Stimulated activated naive CD8-positive, alpha-beta T cell treated with anti-CD3 and anti-CD28 coated beads, Interleukin-15, Interleukin-2, amounts not matched to agents 100 ng/mL and 50 ng/mL, for 24 hours (primary cell): ENCODE results near the gene MPST.

Experiments used
- H3K27ac Mint-ChIP-seq: one replicate; pipeline ENCODE4 v1.8.0; 2021; ENCODE audit warnings: mild to moderate bottlenecking, mixed read lengths
- H3K27me3 Mint-ChIP-seq: one replicate; pipeline ENCODE4 v1.8.0; 2021; ENCODE audit warnings: mixed read lengths
- H3K36me3 Mint-ChIP-seq: one replicate; pipeline ENCODE4 v1.8.0; 2021; ENCODE audit warnings: low read depth, mixed read lengths
- H3K4me1 Mint-ChIP-seq: one replicate; pipeline ENCODE4 v1.8.0; 2021; ENCODE audit warnings: low read depth, mixed read lengths
- H3K4me3 Mint-ChIP-seq: one replicate; pipeline ENCODE4 v1.8.0; 2021; ENCODE audit warnings: mild to moderate bottlenecking, mixed read lengths
- H3K9me3 Mint-ChIP-seq: one replicate; pipeline ENCODE4 v1.8.0; 2021; ENCODE audit warnings: mixed read lengths

The MPST gene

DNA sequence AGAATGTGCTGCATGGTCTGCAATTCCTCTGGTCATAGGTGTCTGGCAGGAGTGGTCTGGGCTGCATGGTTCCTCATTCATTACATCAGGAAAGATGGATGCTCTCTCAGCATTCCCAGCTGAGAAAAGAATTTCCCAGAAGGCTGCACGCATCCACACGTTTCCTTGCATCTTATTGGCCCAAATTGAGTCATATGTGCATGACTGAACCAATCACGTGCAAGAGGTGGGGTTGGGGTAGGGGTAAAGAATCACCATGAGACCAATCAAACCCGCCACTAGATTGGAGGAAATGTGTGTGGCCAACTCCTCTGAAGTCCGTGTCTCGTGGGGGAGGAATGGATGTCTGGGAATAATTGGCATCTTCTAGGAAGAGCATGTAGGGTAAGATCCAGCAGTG is 29.1 kb upstream of the MPST start:
- Mint-ChIP-seq H3K27me3 (peaks cover 25% of the 10 kb centered on the region), H3K27ac (no peak overlapping the region), H3K36me3 (peaks cover 4% of the 10 kb centered on the region)

DNA sequence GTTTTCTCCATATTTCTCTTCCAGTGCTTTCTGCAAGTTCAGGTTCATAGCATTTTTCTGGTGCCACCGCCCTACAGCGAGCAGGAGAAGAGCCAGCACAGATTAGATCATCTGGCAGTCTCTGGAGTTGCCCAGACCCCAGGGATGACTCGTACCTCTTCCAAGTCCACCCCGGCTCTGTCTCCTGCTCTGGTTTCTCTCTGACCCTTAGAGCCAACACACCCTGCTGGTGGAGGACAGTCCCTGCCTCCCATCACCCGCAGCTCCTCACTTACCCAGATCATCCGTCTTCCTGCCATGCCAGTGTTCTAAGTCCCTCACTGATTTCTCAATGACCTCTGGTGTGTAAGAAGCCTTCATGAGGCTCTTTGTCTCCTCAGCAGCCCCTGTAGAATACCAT is 28.3 kb upstream of the MPST start:
- Mint-ChIP-seq H3K4me1 (no peaks in the 10 kb centered on the region), H3K4me3 (no peak overlapping the region), H3K9me3 (peaks cover 9% of the 10 kb centered on the region), H3K36me3 (peaks cover under 1% of the 10 kb centered on the region), H3K27ac (no peak overlapping the region), H3K27me3 (peaks cover 26% of the 10 kb centered on the region)

More for the DNA sequence above, 29.1 kb upstream of the MPST start:
- peaks cover 15% of the 10 kb centered on the region for H3K9me3 Mint-ChIP-seq
- H3K4me1 Mint-ChIP-seq: no peaks in the 10 kb centered on the region
- H3K4me3 Mint-ChIP-seq: no peak overlapping the region

DNA sequence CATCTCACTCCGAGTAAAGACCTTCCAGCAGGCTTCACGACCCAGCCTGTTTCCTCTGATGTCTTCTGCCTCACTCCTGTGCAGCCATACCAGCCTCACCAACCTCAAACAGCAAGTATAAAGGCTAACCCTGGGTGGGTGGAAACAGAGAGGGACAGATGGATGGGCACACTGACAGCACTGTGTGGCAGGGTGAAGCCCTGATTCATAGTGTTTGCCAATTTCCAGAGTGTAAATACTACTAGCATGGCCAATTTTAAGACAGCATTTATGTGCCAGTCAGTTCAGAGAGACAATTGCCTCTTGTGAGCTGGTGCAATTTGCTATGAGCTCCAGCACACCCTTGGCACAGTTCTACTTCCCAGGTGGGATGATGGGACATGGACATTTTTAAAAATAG is 21.8 kb upstream of the MPST start:
- Mint-ChIP-seq H3K4me1 (no peaks in the 10 kb centered on the region), H3K27me3 (peaks cover 17% of the 10 kb centered on the region), H3K4me3 (no peak overlapping the region), H3K27ac (no peak overlapping the region), H3K36me3 (no peaks in the 10 kb centered on the region), H3K9me3 (no peaks in the 10 kb centered on the region)

DNA sequence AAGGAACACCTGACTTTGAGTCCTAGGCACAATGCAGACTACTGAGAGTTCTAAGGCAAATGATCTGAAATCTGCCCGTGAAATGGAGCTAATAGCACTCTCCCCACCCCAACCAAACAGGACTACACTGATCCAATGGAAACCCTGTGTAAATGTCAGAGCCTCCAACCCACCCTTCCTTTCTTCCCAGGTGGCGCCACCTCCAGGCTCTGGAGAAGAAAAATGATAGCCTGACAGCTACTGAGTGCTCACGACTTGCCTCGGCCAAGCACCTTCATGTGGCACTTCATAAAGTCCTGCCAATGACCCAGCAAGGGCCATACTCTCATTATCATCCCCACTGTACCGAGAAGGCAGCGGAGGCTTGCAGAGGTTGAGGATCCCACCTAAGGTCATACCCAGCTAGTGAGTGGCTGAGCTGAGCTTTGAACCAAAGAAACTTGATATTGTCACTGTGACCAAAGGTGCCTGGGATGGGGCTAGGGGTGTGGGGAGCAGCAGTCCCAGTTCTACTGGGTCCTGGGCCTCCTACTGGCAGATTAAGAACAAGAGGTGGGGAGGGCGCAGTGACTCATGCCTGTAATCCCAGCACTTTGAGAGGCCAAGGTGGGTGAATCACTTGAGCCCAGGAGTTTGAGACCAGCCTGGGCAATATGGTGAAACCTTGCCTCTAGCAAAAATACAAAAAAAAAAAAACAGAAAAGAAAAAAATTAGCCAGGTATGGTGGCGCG is 20.8 kb upstream of the MPST start:
- Mint-ChIP-seq H3K36me3 (no peaks in the 10 kb centered on the region), H3K27ac (no peak overlapping the region), H3K9me3 (no peaks in the 10 kb centered on the region), H3K4me1 (no peaks in the 10 kb centered on the region), H3K27me3 (peaks cover 15% of the 10 kb centered on the region), H3K4me3 (no peak overlapping the region)

DNA sequence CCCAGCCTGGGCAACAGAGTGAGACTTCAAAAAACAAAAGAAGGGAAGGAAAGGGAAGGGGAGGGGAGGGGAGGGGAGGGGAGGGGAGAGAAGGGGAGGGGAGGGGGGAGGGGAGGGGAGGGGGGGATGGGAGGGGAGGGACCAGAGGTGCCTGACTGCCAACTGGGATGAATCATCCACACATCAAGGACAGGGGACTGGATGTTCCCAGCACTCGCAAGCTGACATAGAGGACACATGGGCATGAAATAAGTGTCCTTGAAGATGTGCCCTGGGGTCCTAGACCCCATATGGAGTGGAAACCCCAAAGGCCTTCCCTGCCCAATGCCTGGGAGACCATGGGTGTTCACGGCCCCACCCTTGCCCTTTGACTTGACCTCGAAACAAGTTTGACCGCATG is 20.1 kb upstream of the MPST start:
- H3K36me3 Mint-ChIP-seq: no peaks in the 10 kb centered on the region
- no peak overlapping the region for H3K4me3 Mint-ChIP-seq
- H3K27ac Mint-ChIP-seq: no peak overlapping the region
- H3K27me3 Mint-ChIP-seq: peaks cover 13% of the 10 kb centered on the region
- H3K9me3 Mint-ChIP-seq: no peaks in the 10 kb centered on the region
- no peaks in the 10 kb centered on the region for H3K4me1 Mint-ChIP-seq

DNA sequence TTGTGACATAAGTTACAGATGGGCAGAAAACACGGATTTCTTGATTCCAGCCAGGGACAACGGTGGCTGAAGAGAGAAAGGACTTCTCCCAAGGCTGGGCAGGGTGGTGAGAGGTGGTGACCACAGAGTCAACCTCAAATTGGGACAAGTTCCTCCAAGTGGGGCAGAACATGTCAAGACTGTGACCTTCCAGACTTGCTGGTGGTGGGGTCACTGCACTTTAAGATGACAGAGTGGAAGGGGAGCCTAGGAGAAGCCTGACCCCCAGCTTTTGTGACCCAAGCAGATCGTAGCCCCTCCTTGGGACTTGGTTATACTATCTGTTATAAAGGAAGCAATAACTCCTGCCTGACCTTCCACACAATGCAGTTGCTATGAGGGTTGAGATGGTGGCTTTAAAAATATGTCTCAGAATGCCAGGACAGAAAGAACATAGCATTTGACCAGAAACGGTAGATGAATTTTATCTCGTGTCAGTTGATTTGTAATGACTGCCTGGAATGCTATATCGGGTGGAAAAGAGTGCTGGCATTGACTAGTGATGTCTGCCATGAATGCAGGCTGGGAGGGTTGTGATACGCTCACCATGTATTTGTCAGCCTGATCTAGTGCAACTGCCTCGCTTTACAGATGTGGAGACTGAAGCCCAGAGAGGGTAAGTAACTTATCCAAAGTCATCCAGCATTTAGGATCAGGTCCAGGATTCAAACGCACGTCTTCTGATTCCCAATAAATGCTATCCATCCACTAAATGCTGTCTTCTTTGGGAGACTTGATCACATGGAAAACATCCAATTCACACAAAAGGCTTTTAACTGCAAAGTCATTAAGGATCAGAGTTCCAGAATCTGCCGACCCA is 18.6 kb upstream of the MPST start:
- no peak overlapping the region for H3K27ac Mint-ChIP-seq
- H3K4me1 Mint-ChIP-seq: no peaks in the 10 kb centered on the region
- no peaks in the 10 kb centered on the region for H3K9me3 Mint-ChIP-seq
- peaks cover 8% of the 10 kb centered on the region for H3K27me3 Mint-ChIP-seq
- no peak overlapping the region for H3K4me3 Mint-ChIP-seq
- no peaks in the 10 kb centered on the region for H3K36me3 Mint-ChIP-seq

DNA sequence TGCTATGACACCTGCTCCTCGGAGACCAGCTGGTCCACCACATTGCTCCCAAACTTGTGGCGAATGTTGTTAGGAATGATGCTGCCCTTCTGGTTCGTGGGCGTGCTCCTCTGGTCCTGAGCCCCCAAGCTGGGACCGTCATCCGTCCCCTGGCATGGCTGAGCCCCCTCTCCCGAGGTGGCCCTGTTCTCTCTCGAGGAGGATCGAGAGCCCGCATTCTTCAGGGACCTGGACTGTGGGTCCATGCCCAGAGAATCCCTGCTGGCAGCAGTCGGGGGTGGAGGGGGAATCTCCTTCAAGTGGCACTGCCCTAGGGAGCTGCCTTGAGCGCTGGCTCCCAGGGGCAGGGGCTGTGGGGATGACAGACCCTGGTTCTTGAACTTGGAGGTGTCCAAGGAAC is 17.7 kb upstream of the MPST start:
- H3K4me3 Mint-ChIP-seq: no peak overlapping the region
- H3K4me1 Mint-ChIP-seq: no peaks in the 10 kb centered on the region
- H3K27ac Mint-ChIP-seq: no peak overlapping the region
- H3K9me3 Mint-ChIP-seq: no peaks in the 10 kb centered on the region
- H3K27me3 Mint-ChIP-seq: peaks cover 16% of the 10 kb centered on the region
- no peaks in the 10 kb centered on the region for H3K36me3 Mint-ChIP-seq

DNA sequence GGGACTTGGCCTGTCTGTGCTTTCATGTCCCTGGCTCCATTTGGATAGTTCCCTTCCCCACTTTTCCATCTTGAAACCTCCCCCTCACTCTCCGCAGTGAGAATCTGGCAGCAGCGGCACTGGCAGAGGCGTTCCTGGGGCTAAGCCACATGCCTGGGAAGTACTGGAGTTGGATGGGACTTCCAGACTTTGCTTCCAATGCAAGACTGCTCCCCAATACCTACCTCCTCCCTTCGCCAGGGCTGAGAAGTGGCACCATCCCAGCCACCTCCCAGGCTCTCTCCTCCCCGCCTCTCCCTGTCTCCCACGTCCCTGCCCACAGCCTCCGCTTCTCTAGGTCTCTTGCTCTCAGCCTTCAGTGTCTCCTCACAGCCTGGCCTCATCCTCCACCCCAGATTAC is 16.9 kb upstream of the MPST start:
- Mint-ChIP-seq H3K27ac (no peak overlapping the region), H3K27me3 (peaks cover 13% of the 10 kb centered on the region), H3K9me3 (no peaks in the 10 kb centered on the region), H3K36me3 (no peaks in the 10 kb centered on the region), H3K4me3 (no peak overlapping the region), H3K4me1 (no peaks in the 10 kb centered on the region)

DNA sequence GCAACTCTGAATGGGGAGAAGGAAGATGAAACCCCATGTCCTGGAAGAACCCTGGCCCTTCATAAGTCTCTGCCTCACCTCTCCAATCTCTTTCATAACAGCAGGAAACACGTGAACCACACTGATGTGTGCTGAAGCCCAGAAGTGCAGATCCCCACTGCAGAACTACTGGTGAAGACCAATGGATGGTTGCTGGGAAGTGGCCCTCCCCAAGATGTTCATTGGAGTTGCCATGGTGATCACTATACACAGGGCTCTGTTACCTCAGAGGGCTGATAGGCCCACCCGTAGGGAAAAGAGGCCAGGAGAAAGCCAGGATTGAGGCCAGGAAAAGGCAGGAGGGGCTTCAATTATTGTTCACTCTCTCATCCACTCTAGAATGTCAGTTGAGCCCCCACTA is 11.9 kb upstream of the MPST start:
- no peak overlapping the region for H3K4me3 Mint-ChIP-seq

DNA sequence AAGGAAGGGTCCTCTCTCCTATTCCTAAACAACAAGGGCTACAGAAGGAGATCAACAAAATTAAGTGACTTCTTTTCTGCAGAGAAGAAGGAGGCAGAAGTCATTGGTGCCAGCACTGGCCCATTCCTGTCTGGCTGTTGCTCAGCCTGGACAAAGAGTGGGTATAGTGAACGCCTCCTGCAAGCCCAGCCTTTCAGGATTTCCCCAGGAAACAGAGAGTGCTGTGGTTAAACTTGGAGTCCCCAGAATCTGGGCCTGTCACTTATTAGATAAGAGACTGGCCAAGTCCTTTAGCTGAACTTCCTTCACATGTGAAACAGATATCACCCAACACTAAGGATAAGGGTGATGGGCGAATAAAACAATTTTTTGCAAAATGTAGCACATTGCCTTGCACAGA is 11.2 kb upstream of the MPST start:
- H3K27me3 Mint-ChIP-seq: peaks cover 13% of the 10 kb centered on the region
- no peaks in the 10 kb centered on the region for H3K4me1 Mint-ChIP-seq
- no peaks in the 10 kb centered on the region for H3K36me3 Mint-ChIP-seq
- H3K27ac Mint-ChIP-seq: no peak overlapping the region
- no peaks in the 10 kb centered on the region for H3K9me3 Mint-ChIP-seq
- H3K4me3 Mint-ChIP-seq: no peak overlapping the region

More for the DNA sequence above, 11.9 kb upstream of the MPST start:
- H3K27me3 Mint-ChIP-seq: peaks cover 13% of the 10 kb centered on the region
- H3K9me3 Mint-ChIP-seq: no peaks in the 10 kb centered on the region
- no peaks in the 10 kb centered on the region for H3K4me1 Mint-ChIP-seq
- no peak overlapping the region for H3K27ac Mint-ChIP-seq
- H3K36me3 Mint-ChIP-seq: no peaks in the 10 kb centered on the region

DNA sequence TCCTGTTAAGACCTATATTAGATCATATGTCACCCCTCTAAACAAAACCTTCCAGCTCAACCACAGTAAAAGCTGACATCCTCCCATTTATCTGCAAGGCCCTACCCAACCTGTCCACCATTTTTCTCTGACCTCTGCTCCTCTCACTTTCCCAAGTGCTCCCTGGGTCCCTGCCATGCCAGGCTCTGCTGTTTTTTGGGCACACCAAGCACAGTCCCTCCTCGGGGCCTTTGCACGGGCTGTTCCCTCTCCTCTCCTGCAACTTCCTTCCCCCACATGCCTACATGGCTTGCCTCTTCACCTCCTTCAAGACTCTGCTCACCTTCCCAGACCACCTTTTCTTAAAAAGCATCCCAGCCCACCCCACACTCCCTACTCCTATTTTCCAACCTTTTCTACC is 10.1 kb upstream of the MPST start:
- Mint-ChIP-seq H3K27me3 (peaks cover 13% of the 10 kb centered on the region), H3K4me1 (no peaks in the 10 kb centered on the region), H3K27ac (no peak overlapping the region), H3K36me3 (no peaks in the 10 kb centered on the region), H3K4me3 (no peak overlapping the region), H3K9me3 (no peaks in the 10 kb centered on the region)

DNA sequence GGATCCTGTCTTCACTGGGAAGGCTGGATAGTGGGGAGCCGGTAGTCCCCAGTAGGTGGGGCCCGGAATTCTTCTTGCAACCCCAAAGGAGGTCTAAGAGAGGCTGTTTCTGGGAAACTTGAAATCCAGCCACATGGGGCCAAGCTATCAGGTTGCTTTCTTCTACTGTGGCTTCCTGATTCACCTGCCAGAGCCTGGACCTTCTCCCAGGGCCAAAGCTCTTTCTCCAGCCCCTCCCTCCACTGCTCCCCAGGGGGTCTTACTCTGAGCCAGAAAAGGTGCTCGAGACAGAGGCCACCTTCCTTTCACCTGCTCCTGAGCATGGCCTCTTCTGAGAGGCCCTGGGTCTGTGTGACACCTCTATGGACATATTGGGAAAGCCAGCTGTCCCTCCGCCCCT is 9.4 kb upstream of the MPST start:
- H3K9me3 Mint-ChIP-seq: no peaks in the 10 kb centered on the region
- H3K4me1 Mint-ChIP-seq: no peaks in the 10 kb centered on the region
- H3K36me3 Mint-ChIP-seq: no peaks in the 10 kb centered on the region
- peaks cover 13% of the 10 kb centered on the region for H3K27me3 Mint-ChIP-seq
- H3K4me3 Mint-ChIP-seq: no peak overlapping the region
- no peak overlapping the region for H3K27ac Mint-ChIP-seq

DNA sequence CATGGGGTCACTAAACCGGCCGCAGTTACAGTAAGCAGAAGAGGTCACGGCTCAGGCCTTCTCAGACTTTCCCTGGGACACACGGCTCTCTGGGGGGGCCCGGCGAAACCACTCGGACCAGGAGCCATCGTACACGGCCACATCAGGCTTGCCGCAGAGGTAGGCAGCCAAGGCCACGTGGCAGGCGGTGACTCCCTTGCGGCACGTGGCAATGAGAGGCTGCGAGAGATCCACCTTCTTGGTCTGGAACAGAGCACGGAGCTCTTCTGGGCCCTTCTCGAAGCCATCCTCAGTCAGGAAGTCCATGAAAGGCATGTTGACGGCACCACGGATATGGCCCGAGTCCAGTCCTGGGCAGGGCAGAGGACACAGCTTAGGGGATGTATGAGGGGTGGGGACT is 8.6 kb upstream of the MPST start:
- Mint-ChIP-seq H3K4me1 (no peaks in the 10 kb centered on the region), H3K27me3 (peaks cover 10% of the 10 kb centered on the region), H3K4me3 (no peak overlapping the region), H3K9me3 (no peaks in the 10 kb centered on the region), H3K36me3 (no peaks in the 10 kb centered on the region), H3K27ac (no peak overlapping the region)

DNA sequence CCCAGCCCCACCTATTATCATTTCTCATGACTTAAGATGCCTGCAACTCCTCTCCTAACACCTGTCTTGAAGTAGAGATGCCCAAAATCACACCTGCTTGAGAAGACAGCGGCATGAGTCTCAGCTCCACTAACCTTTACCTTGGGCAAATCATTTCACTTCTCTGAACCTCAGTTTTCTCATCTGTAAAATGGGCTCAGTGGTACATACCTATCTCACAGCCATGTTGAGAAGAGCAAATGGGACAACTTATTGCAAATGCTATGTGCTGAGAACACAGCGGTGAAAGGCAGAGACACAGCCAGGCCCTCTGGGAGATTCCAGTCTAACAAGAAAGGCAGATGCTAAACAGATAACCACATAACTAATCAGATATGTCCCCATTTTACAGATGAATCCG is 8.1 kb upstream of the MPST start:
- peaks cover 6% of the 10 kb centered on the region for H3K27me3 Mint-ChIP-seq
- H3K27ac Mint-ChIP-seq: no peak overlapping the region
- no peak overlapping the region for H3K4me3 Mint-ChIP-seq
- H3K9me3 Mint-ChIP-seq: no peaks in the 10 kb centered on the region
- no peaks in the 10 kb centered on the region for H3K4me1 Mint-ChIP-seq
- H3K36me3 Mint-ChIP-seq: no peaks in the 10 kb centered on the region

DNA sequence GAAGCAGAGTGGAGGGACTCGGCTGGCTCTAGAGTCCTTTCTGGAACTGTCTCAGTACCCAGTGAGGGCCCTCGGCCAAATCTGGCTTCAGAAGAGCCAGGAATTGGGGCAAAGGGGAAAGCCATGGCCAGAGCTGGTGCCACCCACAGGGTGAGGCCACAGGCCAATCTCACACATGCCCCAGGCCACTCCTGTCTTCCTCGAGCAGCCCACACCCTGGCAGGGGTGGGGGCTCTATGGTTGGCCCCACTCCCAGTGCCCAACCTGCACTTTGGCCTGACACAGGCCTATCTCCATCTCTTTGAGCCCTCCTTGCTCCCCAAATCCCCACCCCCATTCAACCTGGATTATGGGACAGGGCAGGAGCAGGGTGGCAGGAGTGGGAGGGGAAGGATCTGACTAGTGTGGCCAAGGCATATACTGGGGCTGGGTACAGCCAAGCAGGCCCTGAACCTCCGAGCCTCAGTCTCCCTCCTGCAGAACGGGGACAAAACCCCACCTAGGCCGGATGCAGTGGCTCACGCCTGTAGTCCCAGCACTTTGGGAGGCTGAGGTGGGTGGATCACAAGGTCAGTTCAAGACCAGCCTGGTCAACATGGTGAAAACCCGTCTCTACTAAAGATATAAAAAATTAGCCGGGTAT is 7.2 kb upstream of the MPST start:
- H3K9me3 Mint-ChIP-seq: no peaks in the 10 kb centered on the region
- H3K4me3 Mint-ChIP-seq: no peak overlapping the region
- no peaks in the 10 kb centered on the region for H3K36me3 Mint-ChIP-seq
- H3K27me3 Mint-ChIP-seq: no peaks in the 10 kb centered on the region
- no peak overlapping the region for H3K27ac Mint-ChIP-seq
- H3K4me1 Mint-ChIP-seq: no peaks in the 10 kb centered on the region
